Thyroid gland (tissue), 4 donors: ENCODE measurements around the gene NKAIN4. TPM values are rescaled to one million over a fixed set of nuclear protein-coding genes. Genes with fewer than 3 reads are reported as not detected.

ENCODE experiments used
- DNase-seq, 2 donors: peaks; one replicate each; pipeline ENCODE4 v3.0.0-alpha.2; 2019
- H3K27ac ChIP-seq, 3 donors: fragments of 200-600 bp; sonication (generic); 1 replicate in 2 of 3; 2 replicates in 1 of 3; pipeline ENCODE4 v1.5.1; 2016 to 2019; ENCODE audit warnings: mild to moderate bottlenecking in 1 of 3, moderate library complexity in 1 of 3
- H3K27me3 ChIP-seq: fragments of 200-600 bp; sonication (generic); one replicate; pipeline ENCODE4 v1.5.1; 2019
- H3K36me3 ChIP-seq, 2 donors: fragments of 200-600 bp; sonication (generic); one replicate each; pipeline ENCODE4 v1.5.1; 2016 to 2019
- H3K4me1 ChIP-seq, 2 donors: fragments of 200-600 bp; sonication (generic); one replicate each; pipeline ENCODE4 v1.5.1; 2017 to 2019
- H3K4me3 ChIP-seq, 3 donors: fragments of 200-600 bp; sonication (generic); replicated peaks in 1 of 3; 1 replicate in 2 of 3; 2 replicates in 1 of 3; pipeline ENCODE4 v1.5.1; 2016; ENCODE audit warnings: mild to moderate bottlenecking in 1 of 3
- H3K9me3 ChIP-seq: fragments of 200-600 bp; sonication (generic); one replicate; pipeline ENCODE4 v1.5.1; 2017
- CTCF ChIP-seq, 6 experiments: fragments of 200-600 bp in 3 of 6; fragments of 450-650 bp in 3 of 6; sonication (generic) in 3 of 6; IDR thresholded peaks; one replicate each; pipeline ENCODE4 v1.5.1; 2016 to 2019; ENCODE audit warnings: antibody characterized with exemption in 6 of 6, mild to moderate bottlenecking in 2 of 6, inconsistent platforms in 1 of 6, moderate library complexity in 1 of 6
- POLR2A ChIP-seq, 2 donors: fragments of 450-650 bp; IDR thresholded peaks; one replicate each; pipeline ENCODE4 v1.6.1; 2017; ENCODE audit warnings: antibody characterized with exemption in 2 of 2, mild to moderate bottlenecking in 2 of 2, moderate library complexity in 1 of 2
- WGBS, 2 donors: methylation state at CpG; one replicate each; pipeline ENCODE4 v1.1.5; 2017; 5-methylcytosine and 5-hydroxymethylcytosine counted together
- intact Hi-C: fragments of 100-400 bp; cut with DNase I; formaldehyde crosslinking; loops from one replicate; pipeline ENCODE4 v1.15.1; 2023
- total RNA-seq, 4 donors: library from RNA; depleted of rRNA; stranded (reverse); fragments of >200 nt; gene quantifications; one replicate each; pipeline ENCODE4 v1.2.3, GENCODE V29; 2016

Gene NKAIN4
- total RNA-seq, 4 donors from 2014 or later = 0.45 to 5.5 (median 0.67) TPM; not detected in 1

GRCh38 chr20:63294536-63294900 is 40.3 kb upstream of the NKAIN4 start:
- no peak for DNase-seq
- no peak for TF ChIP-seq POLR2A (IDR thresholded peaks at IDR 0.05)
- TF ChIP-seq CTCF (IDR thresholded peaks at IDR 0.05) = no peak
- Histone ChIP-seq H3K27ac (no peak overlapping the region), H3K4me1 (no peaks in the 10 kb centered on the region), H3K4me3 (no peak overlapping the region), H3K9me3 (no peaks in the 10 kb centered on the region), H3K27me3 (no peaks in the 10 kb centered on the region), H3K36me3 (no peaks in the 10 kb centered on the region)
- WGBS, 2 donors = 84 to 90% methylated on average over 5 to 12 of the region's 12 CpGs
- intact Hi-C loops = no loop called here

GRCh38 chr20:63293871-63294535 is 39.7 kb upstream of the NKAIN4 start:
- H3K27me3 ChIP-seq = no peaks in the 10 kb centered on the region
- H3K36me3 ChIP-seq = peaks cover 0 to under 1% of the 10 kb centered on the region in 2 donors
- TF ChIP-seq CTCF (IDR thresholded peaks at IDR 0.05) = no peak
- no peak for TF ChIP-seq POLR2A (IDR thresholded peaks at IDR 0.05)
- intact Hi-C loops = no loop called here
- H3K4me1 ChIP-seq = no peaks in the 10 kb centered on the region
- H3K4me3 ChIP-seq = no peak overlapping the region
- H3K27ac ChIP-seq = no peak overlapping the region
- DNase-seq = no peak
- H3K9me3 ChIP-seq = no peaks in the 10 kb centered on the region
- WGBS, 2 donors = 73 to 78% methylated on average over 9 to 14 of the region's 22 CpGs

DNA sequence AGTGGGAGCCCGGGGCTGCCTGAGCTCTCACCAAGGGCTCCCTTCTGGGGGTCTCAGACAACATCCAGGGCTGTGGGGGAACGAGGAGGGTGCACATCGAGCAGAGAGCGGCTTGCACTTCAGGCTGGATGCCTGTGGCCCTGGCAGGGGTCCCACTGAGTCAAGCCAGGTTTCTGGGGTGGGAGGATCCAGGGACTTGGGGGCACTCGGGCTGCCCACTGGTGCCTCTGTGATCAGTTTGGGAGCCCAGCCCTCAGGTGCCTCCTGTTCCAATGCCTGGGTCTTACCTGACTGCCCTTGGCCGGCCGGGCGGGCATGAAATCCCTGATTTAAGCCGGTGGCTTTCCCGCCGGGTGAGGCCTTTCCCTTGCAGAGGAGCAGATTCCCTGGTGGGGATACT is 39.2 kb upstream of the NKAIN4 start:
- DNase-seq = no peak
- no peaks in the 10 kb centered on the region for H3K9me3 ChIP-seq
- peaks cover 0 to 6% of the 10 kb centered on the region in 2 donors for H3K36me3 ChIP-seq
- no peak overlapping the region for H3K4me3 ChIP-seq
- H3K27ac ChIP-seq = no peak overlapping the region
- intact Hi-C loops = no loop called here
- H3K4me1 ChIP-seq = no peaks in the 10 kb centered on the region
- TF ChIP-seq CTCF (IDR thresholded peaks at IDR 0.05) (no peak), POLR2A (IDR thresholded peaks at IDR 0.05) (no peak)
- 43% methylated on average over 8 of the region's 11 CpGs; no CpG with 5 or more reads in 1 of the 2 donors for whole genome bisulfite sequencing, 2 donors
- no peaks in the 10 kb centered on the region for H3K27me3 ChIP-seq

- Histone ChIP-seq H3K27ac (no peak within 1 kb of the TSS), H3K27me3 (no peaks in the 10 kb centered on the region), H3K4me3 (no peak within 1 kb of the TSS), H3K36me3 (peaks cover under 1 to 11% of the 10 kb centered on the region in 2 donors), H3K4me1 (no peaks in the 10 kb centered on the region), H3K9me3 (no peaks in the 10 kb centered on the region)
- no peak for DNase-seq
- 26 to 54% methylated on average over 6 to 7 of the region's 7 CpGs for WGBS, 2 donors
- no peak for TF ChIP-seq POLR2A (IDR thresholded peaks at IDR 0.05)
- intact Hi-C loops = no loop called here
These were observed 38.6 kb upstream of the NKAIN4 start, which contains the start of gene COL20A1 for GRCh38 chr20:63292904-63293303. COL20A1 (plus strand) TSS chr20:63293186; CDS start chr20:63295108, 1,922 bp downstream.

DNA sequence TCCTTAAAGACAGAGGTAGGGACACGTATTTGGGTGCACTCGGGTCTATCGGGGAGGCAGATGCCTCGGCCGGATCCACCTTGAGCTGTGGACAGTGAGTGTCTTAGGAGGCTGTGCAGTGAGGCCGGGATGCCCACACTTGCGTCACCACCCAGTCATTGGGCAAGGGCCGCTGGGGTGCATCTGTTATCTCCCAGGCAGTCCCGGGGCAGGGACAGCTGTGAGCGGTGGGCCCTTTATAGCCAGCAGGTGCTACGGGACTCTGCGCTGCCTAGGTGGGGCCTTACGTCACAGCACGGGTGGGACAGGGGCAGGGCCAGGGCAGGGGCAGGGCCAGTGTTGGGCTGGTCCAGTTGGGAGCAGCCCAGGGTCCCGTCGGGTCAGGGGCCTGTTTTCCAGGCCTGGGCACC is 38.0 kb upstream of the NKAIN4 start:
- Histone ChIP-seq H3K9me3 (no peaks in the 10 kb centered on the region), H3K36me3 (peaks cover 5 to 17% of the 10 kb centered on the region in 2 donors), H3K27me3 (no peaks in the 10 kb centered on the region), H3K4me3 (no peak overlapping the region), H3K4me1 (no peaks in the 10 kb centered on the region), H3K27ac (no peak overlapping the region)
- no peak for TF ChIP-seq CTCF (IDR thresholded peaks at IDR 0.05)
- TF ChIP-seq POLR2A (IDR thresholded peaks at IDR 0.05) = no peak
- intact Hi-C loops = no loop called here
- 75 to 78% methylated on average over 11 to 14 of the region's 16 CpGs for WGBS, 2 donors
- DNase-seq = no peak
